GM21423 (cell line): ENCODE data around the gene CFHR2.
A peak's percentile ranks its signal among the peaks of the same experiment; 100 is the strongest.
"Not testable (repeated sequence)": the region's sequence is repeated elsewhere in the genome, so short reads cannot be mapped to it uniquely, and the experiment has no call there.

Experiments used
- ATAC-seq: cut with Tn5 transposase; IDR thresholded peaks from one replicate; pipeline ENCODE4 v1.9.1; 2021; ENCODE audit warnings: mild to moderate bottlenecking, moderate library complexity; ENCODE audit not compliant: unreplicated experiment

CFHR2 gene

GRCh38 chr1:196943568-196943967 lies at the start of gene CFHR2:
Gene CFHR2 (plus strand): TSS chr1:196943738. CDS start chr1:196943881, 143 bp downstream.
- ATAC-seq, result not testable (repeated sequence)

- no peak for ATAC-seq
Measured at GRCh38 chr1:196896355-196896754, 47.2 kb upstream of the CFHR2 start.

- ATAC-seq, result no peak
Measured at GRCh38 chr1:196897158-196897828, 46.2 kb upstream of the CFHR2 start.

GRCh38 chr1:196902344-196902743 lies 41.2 kb upstream of the CFHR2 start:
- no peak for ATAC-seq

GRCh38 chr1:196910215-196910614 lies 33.3 kb upstream of the CFHR2 start:
- no peak for ATAC-seq

GRCh38 chr1:196912283-196912682 lies 31.3 kb upstream of the CFHR2 start:
- ATAC-seq, result not testable (repeated sequence)

- ATAC-seq, result not testable (repeated sequence)
Measured at GRCh38 chr1:196926839-196927238, 16.7 kb upstream of the CFHR2 start.

GRCh38 chr1:196932853-196933252 lies 10.7 kb upstream of the CFHR2 start:
- not testable (repeated sequence) for ATAC-seq

- ATAC-seq, result no peak
Measured at GRCh38 chr1:196933531-196934189, 9.9 kb upstream of the CFHR2 start.

- not testable (repeated sequence) for ATAC-seq
Measured at GRCh38 chr1:196941474-196941873, 2.1 kb upstream of the CFHR2 start.

GRCh38 chr1:196951711-196952394 lies 8.3 kb downstream of the CFHR2 start:
- ATAC-seq, result peak; percentile 84

GRCh38 chr1:196954778-196955177 lies 11.2 kb downstream of the CFHR2 start:
- no peak for ATAC-seq

GRCh38 chr1:196955926-196956325 lies 12.4 kb downstream of the CFHR2 start:
- no peak for ATAC-seq

- ATAC-seq, result no peak
Measured at GRCh38 chr1:196960854-196961253, 17.3 kb downstream of the CFHR2 start.

- ATAC-seq, result no peak
Measured at GRCh38 chr1:196970182-196970581, 26.6 kb downstream of the CFHR2 start.

- no peak for ATAC-seq
Measured at GRCh38 chr1:196976278-196976677, 32.7 kb downstream of the CFHR2 start.

- no peak for ATAC-seq
Measured at GRCh38 chr1:196977278-196977677, 33.7 kb downstream of the CFHR2 start, which contains the start of gene CFHR5. Gene CFHR5 (plus strand): TSS chr1:196977556. CDS start chr1:196977665, 109 bp downstream.

- no peak for ATAC-seq
Measured at GRCh38 chr1:196980859-196981258, 37.3 kb downstream of the CFHR2 start.

GRCh38 chr1:196982247-196982646 lies 38.7 kb downstream of the CFHR2 start:
- not testable (repeated sequence) for ATAC-seq

GRCh38 chr1:196991919-196992651 lies 48.5 kb downstream of the CFHR2 start:
- not testable (repeated sequence) for ATAC-seq

GRCh38 chr1:196993916-196994315 lies 50.4 kb downstream of the CFHR2 start:
- ATAC-seq, result no peak
